HCT116 (cell line): ENCODE measurements around the gene ACTN4. TPM values are rescaled to one million over a fixed set of nuclear protein-coding genes. Genes with fewer than 3 reads are reported as not detected.

Experiments used
- ATAC-seq: fragments of 200-7000 bp; cut with Tn5 transposase; 2 replicates; pipeline ENCODE4 v1.9.1; 2020; ENCODE audit warnings: mild to moderate bottlenecking, moderate library complexity
- BruUV-seq: library from RNA; stranded (reverse); fragments of 400-500 nt; replicated peaks from 2 replicates; lab custom pipeline; 2021; lab: Mats Ljungman, UMichigan
- CTCF ChIA-PET: fragments of 300-600 bp; sonication (Branson Sonifier 250); formaldehyde crosslinking; loops from one replicate; lab custom pipeline; 2021; ENCODE audit warnings: antibody characterized with exemption; lab: Charles Lee
- POLR2A ChIA-PET: fragments of 300-600, 350-600 bp; sonication (Branson Sonifier 250); formaldehyde crosslinking; loops from one replicate; lab custom pipeline; 2021; ENCODE audit warnings: antibody characterized with exemption; lab: Charles Lee
- RAD21 ChIA-PET, 2 experiments: fragments of 300-600 bp; sonication (Branson Sonifier 250); formaldehyde crosslinking; loops; one replicate each; lab custom pipeline; 2023; ENCODE audit warnings: low total read pairs in 2 of 2; ENCODE audit not compliant: uncharacterized antibody in 2 of 2, unreplicated experiment in 2 of 2, low non-redundant PET in 1 of 2; lab: Charles Lee
- DNase-seq: peaks from one replicate; pipeline ENCODE4 v3.0.0-alpha.2; 2010; ENCODE audit warnings: low read depth, low spot score
- H2AFZ ChIP-seq: fragments of 200-600 bp; shearing (Covaris generic), sonication (generic); 2 replicates; pipeline ENCODE4 v1.6.1; 2017; ENCODE audit warnings: low read depth, mixed run types, mixed read lengths, antibody characterized with exemption, low read length; ENCODE audit not compliant: poor library complexity, severe bottlenecking
- H3K27ac ChIP-seq: 2 replicates; pipeline ENCODE4 v1.5.1; 2012; ENCODE audit warnings: low read depth, low read length
- H3K27me3 ChIP-seq: fragments of 200-600 bp; sonication (generic); 2 replicates; pipeline ENCODE4 v1.6.1; 2016; ENCODE audit warnings: mixed run types, low read length, mixed read lengths; ENCODE audit not compliant: insufficient read depth
- H3K36me3 ChIP-seq, 2 experiments: fragments of 200-500 bp in 1 of 2; fragments of 200-600 bp in 1 of 2; sonication (Bioruptor generic) in 1 of 2; sonication (generic) in 1 of 2; 2 replicates each; pipeline versions ENCODE4 v1.5.1 to v1.6.1; 2014 to 2016; ENCODE audit warnings: low read length in 2 of 2, inconsistent platforms in 1 of 2, mixed read lengths in 1 of 2, mixed run types in 1 of 2; ENCODE audit not compliant: insufficient read depth in 2 of 2, control insufficient read depth in 1 of 2
- H3K4me1 ChIP-seq, 2 experiments: fragments of 200-600 bp in 1 of 2; sonication (generic) in 1 of 2; 2 replicates each; pipeline versions ENCODE4 v1.5.1 to v1.6.1; 2012 to 2017; ENCODE audit warnings: low read length in 2 of 2, inconsistent platforms in 1 of 2, mild to moderate bottlenecking in 1 of 2, mixed read lengths in 1 of 2, mixed run types in 1 of 2, moderate library complexity in 1 of 2; ENCODE audit not compliant: insufficient read depth in 2 of 2, control insufficient read depth in 1 of 2
- H3K4me2 ChIP-seq: fragments of 200-600 bp; sonication (generic); 2 replicates; pipeline ENCODE4 v1.6.1; 2017; ENCODE audit warnings: mixed run types, low read length, mixed read lengths
- H3K4me3 ChIP-seq, 2 experiments: fragments of 200-600 bp in 1 of 2; sonication (generic) in 1 of 2; replicated peaks in 1 of 2; 2 replicates each; pipeline ENCODE4 v1.5.1; 2011 to 2016; ENCODE audit warnings: low read length in 2 of 2, control low read depth in 1 of 2, low read depth in 1 of 2, mild to moderate bottlenecking in 1 of 2, mixed read lengths in 1 of 2, mixed run types in 1 of 2
- H3K79me2 ChIP-seq: fragments of 200-600 bp; sonication (generic); 2 replicates; pipeline ENCODE4 v1.6.1; 2017; ENCODE audit warnings: mild to moderate bottlenecking, mixed run types, low read length, moderate library complexity, mixed read lengths; ENCODE audit not compliant: insufficient read depth
- H3K9ac ChIP-seq: fragments of 200-600 bp; sonication (generic); 2 replicates; pipeline ENCODE4 v1.6.1; 2016; ENCODE audit warnings: low read length, mixed read lengths
- H3K9me2 ChIP-seq: fragments of 200-600 bp; sonication (generic), shearing (Covaris generic); 2 replicates; pipeline ENCODE4 v1.6.1; 2017; ENCODE audit warnings: mixed run types, mild to moderate bottlenecking, moderate library complexity; ENCODE audit not compliant: insufficient read depth
- H3K9me3 ChIP-seq, 2 experiments: fragments of 200-500 bp in 1 of 2; fragments of 200-600 bp in 1 of 2; sonication (Bioruptor generic) in 1 of 2; sonication (generic) in 1 of 2; 2 replicates each; pipeline ENCODE4 v1.6.1; 2014 to 2017; ENCODE audit warnings: low read length in 2 of 2, mixed read lengths in 2 of 2, inconsistent platforms in 1 of 2, low read depth in 1 of 2, mild to moderate bottlenecking in 1 of 2, mixed run types in 1 of 2, moderate library complexity in 1 of 2; ENCODE audit not compliant: control insufficient read depth in 1 of 2, insufficient read depth in 1 of 2
- H4K20me1 ChIP-seq: fragments of 200-600 bp; sonication (generic), shearing (Covaris generic); 2 replicates; pipeline ENCODE4 v1.6.1; 2017; ENCODE audit warnings: mixed run types, mild to moderate bottlenecking, moderate library complexity; ENCODE audit not compliant: insufficient read depth
- ATF3 ChIP-seq: IDR thresholded peaks from 2 replicates; pipeline ENCODE4 v1.6.1; 2012
- CEBPB ChIP-seq: IDR thresholded peaks from 2 replicates; pipeline ENCODE4 v1.6.1; 2012; ENCODE audit warnings: low read depth
- CTCF ChIP-seq, 3 experiments: fragments of 200-600 bp in 1 of 3; sonication (generic) in 1 of 3; IDR thresholded peaks in 2 of 3; conservative IDR thresholded peaks in 1 of 3; 2 replicates each; pipeline ENCODE4 v1.5.1; 2012 to 2017; ENCODE audit warnings: low read depth in 2 of 3, low read length in 2 of 3, antibody characterized with exemption in 1 of 3, borderline replicate concordance in 1 of 3, control low read depth in 1 of 3, mild to moderate bottlenecking in 1 of 3, mixed read lengths in 1 of 3, mixed run types in 1 of 3, moderate library complexity in 1 of 3; ENCODE audit not compliant: insufficient read depth in 1 of 3
- EGR1 ChIP-seq: IDR thresholded peaks from 2 replicates; pipeline ENCODE4 v1.6.1; 2012; ENCODE audit warnings: low read depth
- ELF1 ChIP-seq: IDR thresholded peaks from 2 replicates; pipeline ENCODE4 v1.6.1; 2012; ENCODE audit warnings: low read depth, borderline replicate concordance
- EZH2 ChIP-seq: fragments of 200-600 bp; sonication (generic); IDR thresholded peaks from 2 replicates; pipeline ENCODE4 v1.6.1; 2017; ENCODE audit warnings: antibody characterized with exemption, mixed run types
- FOSL1 ChIP-seq: IDR thresholded peaks from 2 replicates; pipeline ENCODE4 v1.6.1; 2012; ENCODE audit warnings: low read depth
- JUND ChIP-seq: IDR thresholded peaks from 2 replicates; pipeline ENCODE4 v1.6.1; 2012
- MAX ChIP-seq: IDR thresholded peaks from 2 replicates; pipeline ENCODE4 v1.6.1; 2012
- RAD21 ChIP-seq: IDR thresholded peaks from 2 replicates; pipeline ENCODE4 v1.6.1; 2012; ENCODE audit warnings: low read depth, mild to moderate bottlenecking
- SP1 ChIP-seq: IDR thresholded peaks from 2 replicates; pipeline ENCODE4 v1.6.1; 2012; ENCODE audit warnings: low read depth
- SRF ChIP-seq: IDR thresholded peaks from 2 replicates; pipeline ENCODE4 v1.6.1; 2012; ENCODE audit warnings: low read depth
- TCF7L2 ChIP-seq: IDR thresholded peaks from 2 replicates; pipeline ENCODE4 v1.7.0; 2011; ENCODE audit warnings: borderline replicate concordance, inconsistent platforms; ENCODE audit not compliant: insufficient read depth, insufficient read length; ENCODE audit errors: extremely low read depth
- YY1 ChIP-seq: IDR thresholded peaks from 2 replicates; pipeline ENCODE4 v1.6.1; 2011; ENCODE audit warnings: low read length, low read depth, moderate library complexity, mild to moderate bottlenecking; ENCODE audit not compliant: insufficient replicate concordance; ENCODE audit errors: extremely low read depth
- ZBTB33 ChIP-seq: IDR thresholded peaks from 2 replicates; pipeline ENCODE4 v1.6.1; 2011; ENCODE audit warnings: mild to moderate bottlenecking, low read length, moderate library complexity; ENCODE audit not compliant: insufficient replicate concordance; ENCODE audit errors: extremely low read depth
- ZFX ChIP-seq: fragments of 450-650 bp; IDR thresholded peaks from 2 replicates; pipeline ENCODE4 v1.6.1; 2017
- ZNF274 ChIP-seq: fragments of 200-500 bp; sonication (Bioruptor generic); IDR thresholded peaks from 2 replicates; pipeline ENCODE4 v1.6.1; 2014; ENCODE audit warnings: mild to moderate bottlenecking, low read depth, low read length, inconsistent platforms
- intact Hi-C: fragments of 100-400 bp; cut with micrococcal nuclease; formaldehyde crosslinking; loops from 2 replicates; pipeline ENCODE4 v1.10.0; 2022
- total RNA-seq: library from RNA; stranded (reverse); gene quantifications from one replicate; pipeline ENCODE4 v1.2.1, GENCODE V29; 2021; ENCODE audit not compliant: unreplicated experiment

The ACTN4 gene
- total RNA-seq, 1 experiment from 2014 or later = 651 TPM

- H3K9me2 ChIP-seq = no peaks in the 10 kb centered on the region
- H3K79me2 ChIP-seq = peaks cover 15% of the 10 kb centered on the region; the same call in 1 of the 2 replicates
- CTCF ChIA-PET = no interaction called here
- no peaks in the 10 kb centered on the region for H3K9me3 ChIP-seq
- H3K4me1 ChIP-seq = no peaks in the 10 kb centered on the region; a peak in 1 of 4 replicates
- no peak for DNase-seq
- no peaks in the 10 kb centered on the region for H4K20me1 ChIP-seq
- no peak overlapping the region for H2AFZ ChIP-seq
- intact Hi-C loops = no loop called here
- H3K9ac ChIP-seq = no peak overlapping the region
- no TSS peak for BruUV-seq
- no peak overlapping the region for H3K4me2 ChIP-seq
- no peak for TF ChIP-seq YY1
- no peak for TF ChIP-seq ELF1
- TF ChIP-seq SRF = no peak
- no peak for TF ChIP-seq FOSL1
- no peak for TF ChIP-seq EZH2
- TF ChIP-seq ZFX = no peak
- no peak for TF ChIP-seq SP1
- no peak for TF ChIP-seq CTCF (IDR thresholded peaks at IDR 0.05 in 2 of 3, conservative IDR thresholded peaks at IDR 0.05 in 1 of 3; ENCODE audit: borderline replicate concordance in 1 of 3, insufficient read depth in 1 of 3, low read depth in 2 of 3, low read length in 2 of 3)
- no peak for TF ChIP-seq CEBPB
- TF ChIP-seq EGR1 = no peak
- TF ChIP-seq JUND = no peak
- TF ChIP-seq MAX = no peak
- TF ChIP-seq TCF7L2 = no peak
- TF ChIP-seq ZNF274 = no peak
- no peak for TF ChIP-seq ATF3
- no peak for TF ChIP-seq ZBTB33
- no peak for TF ChIP-seq RAD21
- TF ChIP-seq, all 23 proteins: peak for 0
- POLR2A ChIA-PET = no interaction called here
- no peak for ATAC-seq
- Histone ChIP-seq H3K4me3 (no peak overlapping the region), H3K36me3 (peaks cover 25 to 78% of the 10 kb centered on the region in 2 experiments), H3K27ac (no peak overlapping the region), H3K27me3 (no peaks in the 10 kb centered on the region)
- RAD21 ChIA-PET = no interaction called here
Observed at GRCh38 chr19:38717051-38717450, 69.6 kb downstream of the ACTN4 start.
